Neutrophil (primary cell): ENCODE results near the gene RSPH1.

Experiments used
- H3K27ac ChIP-seq: fragments of 200-600 bp; sonication (generic); 2 replicates; pipeline ENCODE4 v1.5.1; 2016; ENCODE audit warnings: mild to moderate bottlenecking, moderate library complexity
- H3K27me3 ChIP-seq: fragments of 200-600 bp; sonication (generic); 2 replicates; pipeline ENCODE4 v1.6.0; 2016; ENCODE audit warnings: mild to moderate bottlenecking
- H3K36me3 ChIP-seq: fragments of 200-600 bp; sonication (generic); 2 replicates; pipeline ENCODE4 v1.5.1; 2017
- H3K4me1 ChIP-seq, 2 experiments: fragments of 200-600 bp in 1 of 2; sonication (generic) in 1 of 2; 1 replicate in 1 of 2; 2 replicates in 1 of 2; pipeline versions ENCODE4 v1.5.1 to v1.6.1; 2013 to 2016; ENCODE audit warnings: low read depth in 1 of 2, low read length in 1 of 2, mild to moderate bottlenecking in 1 of 2, moderate library complexity in 1 of 2; ENCODE audit not compliant: control insufficient read depth in 1 of 2, insufficient read depth in 1 of 2
- H3K4me3 ChIP-seq, 2 experiments: fragments of 200-600 bp in 1 of 2; sonication (generic) in 1 of 2; 1 replicate in 1 of 2; 2 replicates in 1 of 2; pipeline ENCODE4 v1.5.1; 2013 to 2016; ENCODE audit warnings: low read depth in 1 of 2, low read length in 1 of 2, mild to moderate bottlenecking in 1 of 2, moderate library complexity in 1 of 2
- H3K9me3 ChIP-seq: fragments of 200-600 bp; sonication (generic); 2 replicates; pipeline ENCODE4 v1.5.1; 2016
- CTCF ChIP-seq: fragments of 200-600 bp; sonication (generic); IDR thresholded peaks from 2 replicates; pipeline ENCODE4 v1.5.1; 2016; ENCODE audit warnings: antibody characterized with exemption

Gene RSPH1

GRCh38 chr21:42525029-42525581 lies 29.1 kb upstream of the RSPH1 start:
- no peaks in the 10 kb centered on the region for H3K4me1 ChIP-seq
- H3K4me3 ChIP-seq: no peak overlapping the region
- H3K27ac ChIP-seq: no peak overlapping the region
- H3K27me3 ChIP-seq: no peaks in the 10 kb centered on the region
- no peak for TF ChIP-seq CTCF
- no peaks in the 10 kb centered on the region for H3K9me3 ChIP-seq
- peaks cover 30% of the 10 kb centered on the region for H3K36me3 ChIP-seq

- no peaks in the 10 kb centered on the region for H3K27me3 ChIP-seq
- no peaks in the 10 kb centered on the region for H3K4me1 ChIP-seq
- H3K9me3 ChIP-seq: no peaks in the 10 kb centered on the region
- peaks cover 35% of the 10 kb centered on the region for H3K36me3 ChIP-seq
- TF ChIP-seq CTCF: no peak
- no peak overlapping the region for H3K27ac ChIP-seq
- no peak overlapping the region for H3K4me3 ChIP-seq
Measured at GRCh38 chr21:42524341-42525028, 28.5 kb upstream of the RSPH1 start.

- Histone ChIP-seq H3K27ac (no peak overlapping the region), H3K36me3 (peaks cover 40% of the 10 kb centered on the region), H3K4me3 (no peak overlapping the region), H3K4me1 (no peaks in the 10 kb centered on the region), H3K27me3 (no peaks in the 10 kb centered on the region), H3K9me3 (no peaks in the 10 kb centered on the region)
- TF ChIP-seq CTCF: no peak
Measured at GRCh38 chr21:42523941-42524340, 27.9 kb upstream of the RSPH1 start.

GRCh38 chr21:42523211-42523610 lies 27.2 kb upstream of the RSPH1 start:
- no peaks in the 10 kb centered on the region for H3K27me3 ChIP-seq
- H3K4me1 ChIP-seq: no peaks in the 10 kb centered on the region
- peaks cover 45% of the 10 kb centered on the region for H3K36me3 ChIP-seq
- H3K27ac ChIP-seq: no peak overlapping the region
- H3K9me3 ChIP-seq: no peaks in the 10 kb centered on the region
- no peak overlapping the region for H3K4me3 ChIP-seq
- TF ChIP-seq CTCF: no peak

- Histone ChIP-seq H3K4me3 (no peak overlapping the region), H3K4me1 (no peaks in the 10 kb centered on the region), H3K27me3 (no peaks in the 10 kb centered on the region), H3K27ac (no peak overlapping the region), H3K36me3 (peaks cover 45% of the 10 kb centered on the region), H3K9me3 (no peaks in the 10 kb centered on the region)
- no peak for TF ChIP-seq CTCF
Measured at GRCh38 chr21:42522771-42523170, 26.7 kb upstream of the RSPH1 start.
